ENCODE measurements around the gene TSHZ2.
"Not testable (repeated sequence)": the region's sequence is repeated elsewhere in the genome, so short reads cannot be mapped to it uniquely, and the experiment has no call there.

The TSHZ2 gene

DNA sequence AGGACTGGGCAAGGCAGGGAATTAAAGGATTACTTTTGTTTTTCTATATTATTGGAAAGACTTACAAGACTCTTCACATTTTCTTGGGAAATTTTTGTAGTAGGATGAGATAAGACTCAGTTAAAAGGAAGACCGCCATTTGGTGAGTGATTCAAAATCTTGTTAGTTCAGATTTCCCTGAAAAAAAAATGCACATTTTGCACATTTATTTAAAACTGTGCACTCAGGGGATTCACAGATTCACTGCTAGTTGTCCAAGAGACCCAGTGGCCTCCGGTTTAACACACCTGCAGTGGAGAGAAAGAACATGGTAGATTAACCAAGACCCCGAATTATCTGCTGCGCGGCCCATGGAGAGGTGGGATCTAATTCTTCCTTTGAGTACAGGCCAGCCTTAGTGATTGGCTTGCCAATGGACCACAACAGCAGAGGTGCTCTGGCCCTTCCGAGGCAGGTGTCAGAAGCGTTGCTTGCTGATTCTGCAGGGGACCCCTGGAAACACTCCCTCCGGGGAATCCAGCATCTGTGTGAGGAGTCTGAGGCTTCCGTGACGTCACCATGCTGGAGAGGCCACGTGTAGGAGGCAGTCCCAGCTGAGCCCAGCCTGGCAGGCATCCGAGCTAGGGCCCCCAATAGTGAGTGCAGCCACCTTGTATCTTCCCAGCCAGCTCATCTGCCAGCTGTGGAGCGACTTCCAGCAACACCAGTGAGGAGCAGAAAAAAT is 552.6 kb downstream of the TSHZ2 start:
- no peak for DNase-seq

DNA sequence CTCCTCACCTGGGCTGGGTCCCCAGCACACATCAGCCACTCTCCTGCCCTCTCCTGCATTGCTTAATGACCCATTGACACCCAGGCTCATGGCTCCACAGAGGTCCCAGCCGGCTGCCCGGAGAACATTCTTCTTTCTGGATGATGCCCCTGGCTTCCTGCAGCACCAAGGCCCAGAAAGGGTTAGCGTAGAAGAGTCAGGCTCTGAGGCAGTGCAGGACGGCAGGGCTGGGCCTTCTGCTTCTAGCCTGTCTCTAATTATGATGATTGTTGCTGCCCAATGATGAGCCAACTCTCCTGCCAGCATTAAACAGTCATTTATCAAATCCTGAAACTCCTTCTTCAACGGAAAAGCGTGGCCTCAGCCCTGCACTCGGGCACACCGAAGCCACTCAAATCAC is 555.0 kb downstream of the TSHZ2 start:
- DNase-seq = no peak

DNA sequence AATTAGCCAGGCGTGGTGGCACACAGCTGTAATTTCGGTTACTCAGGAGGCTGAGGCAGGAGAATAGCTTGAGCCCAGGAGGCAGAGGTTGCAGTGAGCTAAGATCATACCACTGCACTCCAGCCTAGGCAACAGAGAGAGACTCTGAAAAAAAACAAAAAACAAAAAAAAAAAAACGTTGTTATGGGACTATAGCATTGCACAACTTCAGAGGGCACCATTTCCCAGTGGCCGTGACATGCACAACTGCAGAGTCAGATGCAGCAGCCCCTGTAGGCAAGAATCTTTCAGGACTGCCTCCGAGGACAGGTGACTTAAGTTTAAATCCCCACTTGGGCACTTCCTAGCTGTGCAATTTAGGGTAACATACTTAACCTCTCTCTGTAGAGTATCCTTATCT is 557.5 kb downstream of the TSHZ2 start:
- DNase-seq = no peak

DNA sequence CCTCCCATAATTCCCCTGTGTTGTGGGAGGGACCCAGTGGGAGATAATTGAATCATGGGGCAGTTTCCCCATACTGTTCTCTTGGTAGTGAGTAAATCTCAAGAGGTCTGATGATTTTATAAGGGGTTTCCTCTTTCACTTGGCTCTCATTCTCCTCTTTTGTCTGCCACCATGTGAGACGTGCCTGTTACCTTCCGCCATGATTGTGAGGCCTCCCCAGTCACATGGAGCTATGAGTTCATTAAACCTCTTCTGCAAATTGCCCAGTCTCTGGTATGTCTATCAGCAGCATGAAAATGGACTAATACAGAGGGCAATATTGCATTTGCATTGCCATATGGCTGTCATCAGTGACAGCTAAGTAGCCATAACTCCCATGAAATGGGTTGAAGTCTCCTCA is 558.3 kb downstream of the TSHZ2 start:
- DNase-seq = no peak

DNA sequence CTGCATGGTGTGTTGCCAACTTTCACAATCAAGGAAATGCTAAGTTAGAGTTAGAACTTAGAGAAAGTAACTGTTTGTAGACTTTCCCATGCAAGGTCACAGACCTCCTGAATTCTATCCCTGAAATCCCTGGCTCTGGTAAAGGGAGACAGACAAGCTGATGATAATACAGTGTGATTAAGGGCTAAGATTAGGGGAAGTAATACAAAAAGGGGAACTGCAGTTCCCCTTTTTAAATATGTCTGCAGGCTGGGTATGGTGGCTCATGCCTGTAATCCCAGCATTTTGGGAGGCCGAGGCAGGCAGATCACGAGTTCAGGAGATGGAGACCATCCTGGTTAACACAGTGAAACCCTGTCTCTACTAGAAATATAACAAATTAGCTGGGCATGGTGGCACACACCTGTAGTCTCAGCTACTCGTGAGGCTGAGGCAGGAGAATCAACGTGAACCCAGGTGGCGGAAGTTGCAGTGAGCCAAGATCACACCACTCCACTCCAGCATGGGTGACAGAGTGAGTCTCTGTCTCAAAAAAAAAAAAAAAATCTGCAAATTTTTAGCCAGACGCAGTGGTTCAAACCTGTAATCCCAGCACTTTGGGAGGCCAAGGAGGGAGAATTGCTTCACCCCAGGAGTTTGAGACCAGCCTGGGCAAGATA is 560.6 kb downstream of the TSHZ2 start:
- DNase-seq = not testable (repeated sequence)

DNA sequence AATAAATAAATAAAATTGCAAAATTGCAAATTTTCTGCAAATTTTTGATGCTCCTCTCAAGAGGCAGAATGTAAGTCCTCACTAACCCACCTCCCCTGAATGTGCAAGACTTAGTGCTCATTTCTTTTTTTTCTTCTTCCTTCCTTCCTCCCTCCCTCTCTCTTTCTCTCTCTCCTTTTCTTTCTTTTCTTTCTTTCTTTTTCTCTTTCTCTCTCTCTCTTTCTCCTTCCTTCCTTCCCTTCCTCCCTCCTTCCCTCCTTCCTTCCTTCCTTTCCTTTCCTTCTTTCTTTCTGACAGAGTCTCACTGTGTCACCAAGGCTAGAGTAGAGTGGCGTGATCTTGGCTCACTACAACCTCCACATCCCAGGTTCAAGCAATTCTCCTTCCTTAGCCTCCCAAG is 561.3 kb downstream of the TSHZ2 start:
- no peak for DNase-seq

DNA sequence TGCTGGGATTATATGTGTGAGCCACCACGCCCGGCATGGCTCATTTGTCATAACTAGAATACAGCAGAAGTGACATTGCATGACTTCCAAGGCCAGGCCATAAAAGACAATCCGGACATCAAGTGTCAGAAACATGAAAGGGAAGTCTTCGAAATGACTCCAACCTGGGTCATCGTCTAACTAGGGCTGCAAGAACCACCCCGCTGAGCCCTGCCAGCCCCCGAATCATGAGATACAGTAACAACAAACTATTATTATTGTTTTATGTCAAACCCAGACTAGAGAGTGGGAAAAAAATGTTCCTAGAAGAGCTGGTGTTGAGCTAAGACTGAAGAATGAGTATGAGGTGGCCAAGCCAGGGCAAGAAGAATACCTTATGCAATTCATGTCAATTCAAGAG is 561.9 kb downstream of the TSHZ2 start:
- no peak for DNase-seq

DNA sequence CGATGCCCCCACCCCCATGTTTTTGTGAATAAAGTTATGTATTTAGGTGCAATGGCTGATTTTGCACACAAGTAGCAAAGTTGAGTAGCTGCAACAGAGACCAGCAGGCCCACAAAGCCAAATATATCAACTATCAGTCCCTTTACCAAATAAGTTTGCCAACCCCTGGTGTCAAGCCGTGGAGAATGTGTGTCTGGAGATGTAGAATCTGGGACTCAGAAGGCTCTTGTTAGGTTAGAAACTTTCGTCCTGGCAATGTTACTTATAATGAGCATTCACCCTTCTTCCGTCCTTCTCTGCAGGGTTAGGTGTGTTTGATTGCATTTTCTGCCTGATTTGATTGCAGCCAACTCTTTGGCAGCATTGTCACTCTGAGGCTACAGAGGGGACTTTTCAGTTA is 563.7 kb downstream of the TSHZ2 start:
- no peak for DNase-seq

DNA sequence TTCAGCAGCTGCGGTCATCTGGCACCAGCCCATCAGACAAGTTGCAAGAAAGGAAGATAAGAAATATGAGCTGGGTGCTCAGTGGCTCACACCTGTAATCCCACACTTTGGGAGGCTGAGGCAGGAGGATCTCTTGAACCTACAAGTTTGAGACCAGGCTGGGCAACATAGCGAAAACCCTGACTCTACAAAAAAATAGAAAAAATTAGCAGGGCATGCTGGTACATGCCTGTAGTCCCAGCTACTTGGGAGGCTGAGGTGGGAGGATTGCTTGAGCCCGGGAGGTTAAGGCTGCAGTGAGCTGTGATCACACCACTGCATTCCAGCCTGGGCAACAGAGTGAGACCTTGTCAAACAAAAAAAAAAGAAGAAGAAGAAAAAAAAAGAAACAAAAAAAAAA is 564.2 kb downstream of the TSHZ2 start:
- not testable (repeated sequence) for DNase-seq

DNA sequence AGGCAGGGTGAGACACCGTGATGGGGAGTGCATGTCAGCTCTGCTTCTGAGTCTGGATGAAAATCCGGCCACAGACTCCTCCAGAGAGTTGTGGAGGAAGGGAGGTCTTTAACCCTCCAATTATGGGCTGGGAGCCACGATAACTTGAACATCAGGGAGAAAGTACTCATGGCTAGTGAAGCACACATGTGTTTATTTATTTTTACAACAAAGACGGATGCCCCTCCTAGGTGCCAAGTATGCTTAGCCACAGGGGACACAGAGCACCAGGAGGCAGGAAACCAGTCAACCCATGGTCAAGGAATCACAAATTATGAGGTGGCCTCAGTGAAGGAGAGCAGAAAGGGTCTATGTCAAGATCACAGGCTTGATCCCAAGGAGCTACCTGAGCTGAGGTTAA is 567.4 kb downstream of the TSHZ2 start:
- DNase-seq = no peak

Measured in anterior cingulate cortex (tissue), 58 donors.